Endothelial cell of umbilical vein (primary cell): ENCODE data around the gene ZMIZ2. TPM values are rescaled to one million over a fixed set of nuclear protein-coding genes. Genes with fewer than 3 reads are reported as not detected.

Experiments used
- BruUV-seq: library from RNA; stranded (reverse); fragments of 400-500 nt; replicated peaks from 2 replicates; lab custom pipeline; 2021; lab: Mats Ljungman, UMichigan
- CTCF ChIA-PET: fragments of 300-600, 350-600 bp; sonication (Branson Sonifier 250); formaldehyde crosslinking; loops from one replicate; lab custom pipeline; 2021; ENCODE audit warnings: antibody characterized with exemption, inconsistent platforms; lab: Charles Lee
- POLR2A ChIA-PET: fragments of 300-600, 350-600 bp; sonication (Branson Sonifier 250); formaldehyde crosslinking; loops from one replicate; lab custom pipeline; 2021; ENCODE audit warnings: antibody characterized with exemption, inconsistent platforms; lab: Charles Lee
- DNase-seq: peaks from one replicate; pipeline ENCODE4 v3.0.0-alpha.2; 2011; ENCODE audit warnings: low read depth, low spot score
- FAIRE-seq: peaks from 2 replicates; lab custom pipeline; 2011; peaks lifted over from hg19 to GRCh38; lab: Jason Lieb, UNC
- H2AFZ ChIP-seq: 2 replicates; pipeline ENCODE4 v1.6.0; 2012; ENCODE audit warnings: low read depth, low read length, control low read depth, inconsistent platforms
- H3K27ac ChIP-seq: 2 replicates; pipeline ENCODE4 v1.5.1; 2011; ENCODE audit warnings: low read depth, mild to moderate bottlenecking, control low read depth, low read length, moderate library complexity; ENCODE audit not compliant: insufficient read depth
- H3K27me3 ChIP-seq, 2 experiments: 2 replicates each; pipeline versions ENCODE4 v1.6.0 to v1.6.1; 2011; ENCODE audit warnings: low read length in 2 of 2, mixed read lengths in 1 of 2; ENCODE audit not compliant: control insufficient read depth in 2 of 2, insufficient read depth in 2 of 2
- H3K36me3 ChIP-seq, 2 experiments: 2 replicates in 1 of 2; 3 replicates in 1 of 2; pipeline ENCODE4 v1.5.1; 2011; ENCODE audit warnings: low read length in 2 of 2, mild to moderate bottlenecking in 1 of 2, moderate library complexity in 1 of 2; ENCODE audit not compliant: control insufficient read depth in 2 of 2, insufficient read depth in 2 of 2; ENCODE audit errors: extremely low read depth in 1 of 2
- H3K4me1 ChIP-seq: 3 replicates; pipeline ENCODE4 v1.5.1; 2011; ENCODE audit warnings: mild to moderate bottlenecking, low read length; ENCODE audit not compliant: control insufficient read depth, insufficient read depth; ENCODE audit errors: extremely low read depth
- H3K4me2 ChIP-seq: 2 replicates; pipeline ENCODE4 v1.6.1; 2011; ENCODE audit warnings: low read length, control low read depth, mixed read lengths; ENCODE audit not compliant: insufficient read depth
- H3K4me3 ChIP-seq, 3 experiments: fragments of 200-600 bp in 1 of 3; sonication (generic), shearing (Covaris generic) in 1 of 3; replicated peaks in 1 of 3; 2 replicates each; pipeline ENCODE4 v1.5.1; 2011 to 2016; ENCODE audit warnings: control low read depth in 3 of 3, low read length in 3 of 3, mild to moderate bottlenecking in 2 of 3, inconsistent platforms in 1 of 3, low read depth in 1 of 3, moderate library complexity in 1 of 3; ENCODE audit not compliant: insufficient read depth in 1 of 3
- H3K79me2 ChIP-seq: 2 replicates; pipeline ENCODE4 v1.6.0; 2012; ENCODE audit warnings: low read length, inconsistent platforms; ENCODE audit not compliant: control insufficient read depth, insufficient read depth
- H3K9ac ChIP-seq: replicated peaks from 2 replicates; pipeline ENCODE3; 2011; ENCODE audit warnings: low read length, control low read depth; ENCODE audit not compliant: insufficient read depth; ENCODE audit errors: extremely low read depth
- H3K9me1 ChIP-seq: replicated peaks from 3 replicates; pipeline ENCODE4 v1.6.0; 2011; ENCODE audit warnings: mild to moderate bottlenecking, low read length; ENCODE audit not compliant: control insufficient read depth, insufficient read depth; ENCODE audit errors: extremely low read depth
- H3K9me3 ChIP-seq: replicated peaks from 2 replicates; pipeline ENCODE4 v1.5.1; 2012; ENCODE audit warnings: low read length, inconsistent platforms; ENCODE audit not compliant: control insufficient read depth, insufficient read depth
- H4K20me1 ChIP-seq: replicated peaks from 2 replicates; pipeline ENCODE3; 2011; ENCODE audit warnings: mild to moderate bottlenecking, low read length; ENCODE audit not compliant: control insufficient read depth, insufficient read depth; ENCODE audit errors: extremely low read depth
- EZH2 ChIP-seq: IDR thresholded peaks from 2 replicates; pipeline ENCODE4 v1.6.1; 2012; ENCODE audit warnings: borderline replicate concordance, low read depth, mild to moderate bottlenecking, moderate library complexity, low read length, inconsistent platforms; ENCODE audit not compliant: severe bottlenecking
- FOS ChIP-seq: IDR thresholded peaks from 2 replicates; pipeline ENCODE4 v1.6.1; 2011; ENCODE audit warnings: mild to moderate bottlenecking, low read length, moderate library complexity, borderline replicate concordance; ENCODE audit not compliant: insufficient read depth
- GATA2 ChIP-seq: IDR thresholded peaks from 2 replicates; pipeline ENCODE4 v1.7.0; 2011; ENCODE audit warnings: low read depth, mild to moderate bottlenecking, moderate library complexity, mixed read lengths, low read length; ENCODE audit not compliant: insufficient read length, insufficient read depth
- JUN ChIP-seq: IDR thresholded peaks from 2 replicates; pipeline ENCODE4 v1.6.1; 2011; ENCODE audit warnings: borderline replicate concordance, low read depth; ENCODE audit not compliant: insufficient read length, insufficient read depth
- MYC ChIP-seq: IDR thresholded peaks from one replicate; pipeline ENCODE4 v1.6.1; 2011; ENCODE audit warnings: mild to moderate bottlenecking, low read depth, low read length
- POLR2A ChIP-seq: IDR thresholded peaks from 2 replicates; pipeline ENCODE4 v1.6.1; 2012; ENCODE audit warnings: low read depth, mild to moderate bottlenecking, control low read depth, low read length
- POLR2AphosphoS5 ChIP-seq: IDR thresholded peaks from 2 replicates; pipeline ENCODE4 v1.6.1; 2012; ENCODE audit warnings: low read depth, mild to moderate bottlenecking, control low read depth, low read length, moderate library complexity; ENCODE audit not compliant: insufficient read depth
- dilution Hi-C: fragments of 300-500 bp; cut with MboI; formaldehyde crosslinking; loops from one replicate; pipeline ENCODE4 v1.15.0; 2019; ENCODE audit warnings: low sequenced_read_pairs; ENCODE audit not compliant: extremely low pct_ligation_motif_present
- intact Hi-C: fragments of 100-400 bp; cut with micrococcal nuclease; formaldehyde crosslinking; loops from one replicate; pipeline ENCODE4 v1.10.0; 2022
- polyA plus RNA-seq, 4 experiments: library from polyadenylated mRNA; depleted of rRNA in 3 of 4; stranded (reverse) in 3 of 4; unstranded in 1 of 4; fragments of >200 nt; gene quantifications; 2 replicates each; pipeline versions ENCODE4 v1.2.1 to v1.2.3, GENCODE V29; 2011 to 2012; ENCODE audit warnings: missing spikeins in 1 of 4
- total RNA-seq: library from RNA; stranded (reverse); gene quantifications from 2 replicates; pipeline ENCODE4 v1.2.3, GENCODE V29; 2021
- TF ChIP-seq, protein P1 (sequence below): IDR thresholded peaks from 2 replicates; pipeline ENCODE4 v1.6.1; 2011; ENCODE audit not compliant: insufficient read depth, insufficient read length
- TF ChIP-seq, protein P2 (sequence below), 2 donors: IDR thresholded peaks; 1 replicate in 1 of 2; 2 replicates in 1 of 2; pipeline ENCODE4 v1.5.1; 2011; ENCODE audit warnings: low read length in 2 of 2, mild to moderate bottlenecking in 2 of 2, moderate library complexity in 2 of 2, control low read depth in 1 of 2, inconsistent platforms in 1 of 2, low read depth in 1 of 2; ENCODE audit not compliant: insufficient read depth in 1 of 2; ENCODE audit errors: extremely low read depth in 1 of 2

The ZMIZ2 gene
- total and polyA plus RNA-seq, 2 donors (not counting 3 experiments of a cell fraction or from before 2014, with no cell fraction given), result 30.6 to 87.5 TPM

GRCh38 chr7:44775383-44776107 is 26.9 kb downstream of the ZMIZ2 start:
- DNase-seq (no peak), FAIRE-seq (no peak)
- Histone ChIP-seq H3K4me1 (no peaks in the 10 kb centered on the region), H3K27me3 (no peaks in the 10 kb centered on the region), H3K36me3 (no peaks in the 10 kb centered on the region), H3K4me3 (no peak overlapping the region), H3K4me2 (no peak overlapping the region), H3K9ac (no peak overlapping the region), H2AFZ (no peak overlapping the region), H3K9me1 (no peaks in the 10 kb centered on the region), H3K27ac (no peak overlapping the region), H3K79me2 (no peaks in the 10 kb centered on the region), H3K9me3 (no peaks in the 10 kb centered on the region), H4K20me1 (no peaks in the 10 kb centered on the region)
- intact Hi-C loops (no loop called here), dilution Hi-C loops (no loop called here)
- ChIA-PET CTCF (no interaction called here), POLR2A (no interaction called here)
- no peak for TF ChIP-seq EZH2
- no peak for TF ChIP-seq FOS
- no peak for TF ChIP-seq MYC
- no peak for TF ChIP-seq GATA2
- TF ChIP-seq POLR2AphosphoS5, result no peak
- BruUV-seq, result no TSS peak

DNA sequence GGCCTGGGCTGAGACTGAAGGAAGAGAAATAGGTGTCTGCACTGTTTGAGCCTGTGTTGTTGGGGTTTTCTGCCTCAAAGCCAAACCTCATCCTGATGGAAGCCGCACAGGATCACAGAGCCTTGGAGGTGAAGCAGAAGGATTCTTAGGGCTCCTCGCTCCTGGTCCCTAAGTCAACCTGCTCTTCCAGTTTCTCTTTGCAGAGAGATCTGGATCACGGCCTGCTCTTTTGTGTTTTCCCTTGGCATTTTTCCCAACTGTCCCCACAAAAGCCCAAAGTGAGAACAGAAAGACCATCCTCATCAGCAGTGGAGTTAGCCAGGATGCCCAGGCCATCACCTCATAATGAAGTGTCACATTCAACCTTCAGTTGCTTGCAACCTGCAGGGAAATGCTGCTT is 27.6 kb downstream of the ZMIZ2 start:
- intact Hi-C loops, result no loop called here
- TF ChIP-seq, protein P1, sequence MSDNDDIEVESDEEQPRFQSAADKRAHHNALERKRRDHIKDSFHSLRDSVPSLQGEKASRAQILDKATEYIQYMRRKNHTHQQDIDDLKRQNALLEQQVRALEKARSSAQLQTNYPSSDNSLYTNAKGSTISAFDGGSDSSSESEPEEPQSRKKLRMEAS, result no peak
- TF ChIP-seq FOS (no peak), MYC (no peak), JUN (no peak), POLR2AphosphoS5 (no peak), POLR2A (no peak), GATA2 (no peak), EZH2 (no peak)
- TF ChIP-seq, protein P2, sequence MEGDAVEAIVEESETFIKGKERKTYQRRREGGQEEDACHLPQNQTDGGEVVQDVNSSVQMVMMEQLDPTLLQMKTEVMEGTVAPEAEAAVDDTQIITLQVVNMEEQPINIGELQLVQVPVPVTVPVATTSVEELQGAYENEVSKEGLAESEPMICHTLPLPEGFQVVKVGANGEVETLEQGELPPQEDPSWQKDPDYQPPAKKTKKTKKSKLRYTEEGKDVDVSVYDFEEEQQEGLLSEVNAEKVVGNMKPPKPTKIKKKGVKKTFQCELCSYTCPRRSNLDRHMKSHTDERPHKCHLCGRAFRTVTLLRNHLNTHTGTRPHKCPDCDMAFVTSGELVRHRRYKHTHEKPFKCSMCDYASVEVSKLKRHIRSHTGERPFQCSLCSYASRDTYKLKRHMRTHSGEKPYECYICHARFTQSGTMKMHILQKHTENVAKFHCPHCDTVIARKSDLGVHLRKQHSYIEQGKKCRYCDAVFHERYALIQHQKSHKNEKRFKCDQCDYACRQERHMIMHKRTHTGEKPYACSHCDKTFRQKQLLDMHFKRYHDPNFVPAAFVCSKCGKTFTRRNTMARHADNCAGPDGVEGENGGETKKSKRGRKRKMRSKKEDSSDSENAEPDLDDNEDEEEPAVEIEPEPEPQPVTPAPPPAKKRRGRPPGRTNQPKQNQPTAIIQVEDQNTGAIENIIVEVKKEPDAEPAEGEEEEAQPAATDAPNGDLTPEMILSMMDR (IDR thresholded peaks at IDR 0.05; ENCODE audit: extremely low read depth in 1 of 2, insufficient read depth in 1 of 2, low read depth in 1 of 2, low read length in 2 of 2), result no peak
- Histone ChIP-seq H3K4me2 (no peak overlapping the region), H3K79me2 (no peaks in the 10 kb centered on the region), H3K9me1 (no peaks in the 10 kb centered on the region), H3K36me3 (no peaks in the 10 kb centered on the region), H3K4me3 (no peak overlapping the region), H3K9ac (no peak overlapping the region), H3K27ac (no peak overlapping the region), H2AFZ (no peak overlapping the region), H3K9me3 (no peaks in the 10 kb centered on the region), H3K27me3 (no peaks in the 10 kb centered on the region), H3K4me1 (no peaks in the 10 kb centered on the region), H4K20me1 (no peaks in the 10 kb centered on the region)
- dilution Hi-C loops, result no loop called here
- FAIRE-seq (no peak), DNase-seq (no peak)
- ChIA-PET CTCF (no interaction called here), POLR2A (no interaction called here)
- no TSS peak for BruUV-seq
